HTR-8/SVneo (cell line): ENCODE measurements around the gene FCRL4.
A peak's percentile ranks its signal among the peaks of the same experiment; 100 is the strongest.

Source experiments
- DNase-seq: peaks from one replicate; pipeline ENCODE4 v3.0.0; 2011; ENCODE audit warnings: low spot score, mixed read lengths; ENCODE audit not compliant: insufficient read length
- FAIRE-seq: peaks from 2 replicates; lab custom pipeline; 2011; peaks lifted over from hg19 to GRCh38; lab: Jason Lieb, UNC

The FCRL4 gene

GRCh38 chr1:157597959-157598667 lies at the start of gene FCRL4:
Gene FCRL4 (minus strand): TSS chr1:157598085. CDS start chr1:157597944, 141 bp downstream.
- FAIRE-seq (no peak), DNase-seq (no peak)

- FAIRE-seq = no peak
- DNase-seq = no peak
These were observed 48.3 kb upstream of the FCRL4 start for GRCh38 chr1:157646144-157646543.

- FAIRE-seq = no peak
- no peak for DNase-seq
These were observed 43.3 kb upstream of the FCRL4 start for GRCh38 chr1:157641177-157641576.

GRCh38 chr1:157639800-157640199 lies 41.9 kb upstream of the FCRL4 start:
- DNase-seq = no peak
- no peak for FAIRE-seq

- no peak for DNase-seq
These were observed 30.9 kb upstream of the FCRL4 start for GRCh38 chr1:157628773-157629172.

GRCh38 chr1:157626099-157626498 lies 28.2 kb upstream of the FCRL4 start:
- DNase-seq = no peak
- FAIRE-seq = no peak

More at GRCh38 chr1:157628773-157629172, 30.9 kb upstream of the FCRL4 start:
- no peak for FAIRE-seq

GRCh38 chr1:157624471-157624870 lies 26.6 kb upstream of the FCRL4 start:
- no peak for DNase-seq

GRCh38 chr1:157622471-157622870 lies 24.6 kb upstream of the FCRL4 start:
- FAIRE-seq (no peak), DNase-seq (no peak)

More at GRCh38 chr1:157624471-157624870, 26.6 kb upstream of the FCRL4 start:
- no peak for FAIRE-seq

- FAIRE-seq (no peak), DNase-seq (no peak)
These were observed 20.3 kb upstream of the FCRL4 start for GRCh38 chr1:157618190-157618589.

GRCh38 chr1:157600236-157600635 lies 2.4 kb upstream of the FCRL4 start:
- no peak for FAIRE-seq
- no peak for DNase-seq

- FAIRE-seq (no peak), DNase-seq (no peak)
These were observed 1.5 kb downstream of the FCRL4 start for GRCh38 chr1:157596384-157596783.

GRCh38 chr1:157595356-157595755 lies 2.5 kb downstream of the FCRL4 start:
- no peak for FAIRE-seq
- no peak for DNase-seq

GRCh38 chr1:157585984-157586383 lies 11.9 kb downstream of the FCRL4 start:
- no peak for DNase-seq
- no peak for FAIRE-seq

- FAIRE-seq = no peak
These were observed 13.4 kb downstream of the FCRL4 start for GRCh38 chr1:157584503-157584902.

GRCh38 chr1:157580828-157581210 lies 17.1 kb downstream of the FCRL4 start:
- FAIRE-seq (no peak), DNase-seq (no peak)

More at GRCh38 chr1:157584503-157584902, 13.4 kb downstream of the FCRL4 start:
- DNase-seq = no peak

- DNase-seq = peak; percentile 32
- FAIRE-seq = no peak
These were observed 17.6 kb downstream of the FCRL4 start for GRCh38 chr1:157580179-157580827.

GRCh38 chr1:157577420-157577819 lies 20.5 kb downstream of the FCRL4 start:
- FAIRE-seq = no peak
- DNase-seq = no peak

GRCh38 chr1:157575744-157576143 lies 22.1 kb downstream of the FCRL4 start:
- FAIRE-seq (no peak), DNase-seq (no peak)

- FAIRE-seq (no peak), DNase-seq (no peak)
These were observed 23.0 kb downstream of the FCRL4 start for GRCh38 chr1:157574836-157575235.

- no peak for FAIRE-seq
These were observed 31.2 kb downstream of the FCRL4 start for GRCh38 chr1:157566484-157567300.

GRCh38 chr1:157562515-157562914 lies 35.4 kb downstream of the FCRL4 start:
- no peak for FAIRE-seq
- DNase-seq = no peak

More at GRCh38 chr1:157566484-157567300, 31.2 kb downstream of the FCRL4 start:
- DNase-seq = no peak
